SK-N-SH (cell line): ENCODE data around the gene GLS. TPM values are rescaled to one million over a fixed set of nuclear protein-coding genes. Genes with fewer than 3 reads are reported as not detected.

Experiments used
- CTCF ChIA-PET: fragments of 300-600, 350-600 bp; formaldehyde crosslinking; extraction: SDS; loops from one replicate; lab custom pipeline; 2021; lab: Yijun Ruan, JAX
- POLR2A ChIA-PET: fragments of 350-600 bp; sonication (Branson Sonifier 250); formaldehyde crosslinking; extraction: SDS; loops from one replicate; lab custom pipeline; 2020; ENCODE audit warnings: antibody characterized with exemption, inconsistent platforms; lab: Yijun Ruan, JAX
- DNase-seq: peaks from one replicate; pipeline ENCODE4 v3.0.0; 2012
- H2AFZ ChIP-seq: fragments of 200-600 bp; sonication (generic); 2 replicates; pipeline ENCODE4 v1.8.1; 2016; ENCODE audit warnings: antibody characterized with exemption, mild to moderate bottlenecking, low read depth
- H3F3A ChIP-seq: fragments of 200-600 bp; sonication (generic); replicated peaks from 2 replicates; pipeline ENCODE3; 2016; ENCODE audit warnings: antibody characterized with exemption, mild to moderate bottlenecking; ENCODE audit not compliant: insufficient read depth
- H3K27ac ChIP-seq, 2 experiments: fragments of 200-500 bp in 1 of 2; fragments of 200-600 bp in 1 of 2; sonication (Bioruptor generic) in 1 of 2; sonication (generic), shearing (Covaris generic) in 1 of 2; 2 replicates each; pipeline versions ENCODE4 v1.5.1 to v1.6.1; 2014 to 2016; ENCODE audit warnings: low read depth in 2 of 2, inconsistent platforms in 1 of 2, low read length in 1 of 2, mild to moderate bottlenecking in 1 of 2, mixed read lengths in 1 of 2
- H3K27me3 ChIP-seq: fragments of 200-600 bp; sonication (generic), shearing (Covaris generic); 2 replicates; pipeline ENCODE4 v1.6.1; 2016; ENCODE audit warnings: mixed run types; ENCODE audit not compliant: insufficient read depth
- H3K36me3 ChIP-seq, 2 experiments: fragments of 200-500 bp in 1 of 2; fragments of 200-600 bp in 1 of 2; sonication (Bioruptor generic) in 1 of 2; sonication (generic) in 1 of 2; replicated peaks in 1 of 2; 2 replicates each; pipeline versions ENCODE3 to v1.5.1; 2014 to 2016; ENCODE audit warnings: low read length in 1 of 2, mild to moderate bottlenecking in 1 of 2; ENCODE audit not compliant: insufficient read depth in 2 of 2, control insufficient read depth in 1 of 2
- H3K4me1 ChIP-seq, 2 experiments: fragments of 200-500 bp in 1 of 2; fragments of 200-600 bp in 1 of 2; sonication (Bioruptor generic) in 1 of 2; sonication (generic), shearing (Covaris generic) in 1 of 2; 2 replicates each; pipeline versions ENCODE4 v1.5.1 to v1.6.1; 2014 to 2016; ENCODE audit warnings: low read depth in 1 of 2, low read length in 1 of 2, mixed run types in 1 of 2; ENCODE audit not compliant: insufficient read depth in 2 of 2, control insufficient read depth in 1 of 2
- H3K4me2 ChIP-seq: fragments of 200-600 bp; sonication (generic), shearing (Covaris generic); 2 replicates; pipeline ENCODE4 v1.6.1; 2017; ENCODE audit warnings: mixed run types
- H3K4me3 ChIP-seq, 2 experiments: fragments of 200-500 bp in 1 of 2; fragments of 200-600 bp in 1 of 2; sonication (Bioruptor generic) in 1 of 2; sonication (generic), shearing (Covaris generic) in 1 of 2; 2 replicates each; pipeline versions ENCODE4 v1.5.1 to v1.8.1; 2014 to 2016; ENCODE audit warnings: low read depth in 2 of 2, inconsistent platforms in 1 of 2, low read length in 1 of 2, mild to moderate bottlenecking in 1 of 2, mixed read lengths in 1 of 2, moderate library complexity in 1 of 2
- H3K79me2 ChIP-seq: fragments of 200-600 bp; sonication (generic); 2 replicates; pipeline ENCODE4 v1.8.1; 2017; ENCODE audit warnings: mild to moderate bottlenecking; ENCODE audit not compliant: insufficient read depth
- H3K9ac ChIP-seq: fragments of 200-600 bp; sonication (generic); 2 replicates; pipeline ENCODE4 v1.6.1; 2017; ENCODE audit warnings: mixed run types
- H3K9me2 ChIP-seq: fragments of 200-600 bp; sonication (generic); 2 replicates; pipeline ENCODE4 v1.6.1; 2017; ENCODE audit warnings: mixed run types
- H3K9me3 ChIP-seq: fragments of 200-600 bp; sonication (generic); 2 replicates; pipeline ENCODE4 v1.6.1; 2017; ENCODE audit warnings: mixed run types, mild to moderate bottlenecking, moderate library complexity
- H4K20me1 ChIP-seq: fragments of 200-600 bp; sonication (generic); 2 replicates; pipeline ENCODE4 v1.6.1; 2017; ENCODE audit warnings: mild to moderate bottlenecking, mixed run types; ENCODE audit not compliant: insufficient read depth
- ELF1 ChIP-seq: IDR thresholded peaks from 2 replicates; pipeline ENCODE4 v1.4.0; 2012
- NRF1 ChIP-seq: IDR thresholded peaks from 2 replicates; pipeline ENCODE4 v1.6.1; 2012; ENCODE audit warnings: low read depth, mild to moderate bottlenecking, low read length
- POLR2AphosphoS5 ChIP-seq: IDR thresholded peaks from 2 replicates; pipeline ENCODE4 v1.6.1; 2012; ENCODE audit warnings: low read depth, low read length
- RCOR1 ChIP-seq: fragments of 150-350 bp; IDR thresholded peaks from 2 replicates; pipeline ENCODE4 v1.6.1; 2017; ENCODE audit warnings: antibody characterized with exemption, low read length
- RFX5 ChIP-seq: IDR thresholded peaks from 2 replicates; pipeline ENCODE4 v1.6.1; 2012; ENCODE audit warnings: mild to moderate bottlenecking, improper control_type of control experiment, low read length
- RXRA ChIP-seq: IDR thresholded peaks from 2 replicates; pipeline ENCODE4 v1.4.0; 2012; ENCODE audit warnings: low read depth, mild to moderate bottlenecking, borderline replicate concordance
- TCF12 ChIP-seq: IDR thresholded peaks from 2 replicates; pipeline ENCODE4 v1.4.0; 2012
- WGBS: methylation state at CpG from one replicate; pipeline ENCODE4 v1.1.6; 2017; ENCODE audit warnings: low lambda C conversion rate; 5-methylcytosine and 5-hydroxymethylcytosine counted together
- polyA plus RNA-seq, 3 experiments: library from polyadenylated mRNA; depleted of rRNA; stranded (reverse); fragments of >200 nt; gene quantifications; 2 replicates each; pipeline ENCODE4 v1.2.3, GENCODE V29; 2012
- TF ChIP-seq, protein P1 (sequence below): fragments of 150-350 bp; IDR thresholded peaks from 2 replicates; pipeline ENCODE4 v1.6.1; 2016; ENCODE audit warnings: mild to moderate bottlenecking, low read depth, low read length

Gene GLS
- polyA plus RNA-seq, 1 of the 3 experiments (the other 2 are of a cell fraction): 37.2 TPM

DNA sequence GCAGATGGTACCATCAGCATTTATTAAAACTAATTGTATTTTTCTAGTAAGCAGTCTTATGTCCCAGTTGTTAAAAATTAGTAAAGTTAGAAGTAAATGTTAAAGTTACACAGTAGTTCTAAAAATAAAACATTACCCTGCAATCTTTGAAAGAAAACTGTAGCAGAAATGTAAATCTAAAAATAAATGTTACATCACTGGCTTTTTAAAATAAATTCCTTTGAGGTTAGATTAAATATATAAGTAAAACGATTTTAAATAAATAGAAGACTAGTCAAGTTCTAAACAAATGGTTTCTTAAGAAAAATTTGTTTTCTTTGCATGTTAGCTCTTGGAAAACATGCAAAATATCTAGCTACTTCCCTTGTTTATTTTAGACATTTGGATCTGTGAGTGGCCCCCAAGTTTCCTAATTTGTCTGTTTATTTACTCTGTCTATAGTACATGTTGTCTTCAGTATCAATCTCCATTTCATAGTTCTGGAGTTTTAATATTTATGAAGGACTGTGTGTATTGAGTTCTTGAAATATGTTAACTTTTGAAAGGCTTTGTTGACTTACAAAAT lies 58.2 kb downstream of the GLS start:
- DNase-seq: no peak
- WGBS: 46% methylated on average over 1 of the region's 1 CpG
- Histone ChIP-seq H3K79me2 (0 out of 2 replicates have a peak, but pooled peaks cover 5% of the 10 kb centered on the region), H3K4me2 (no peak overlapping the region), H3K27me3 (no peaks in the 10 kb centered on the region), H3K4me3 (no peak overlapping the region), H3K27ac (peak overlapping the region in 1 of 2 experiments; percentile 47; a peak in 2 of 4 replicates), H3K9me3 (no peaks in the 10 kb centered on the region), H4K20me1 (no peaks in the 10 kb centered on the region), H3F3A (peaks cover 57% of the 10 kb centered on the region), H2AFZ (no peak overlapping the region), H3K4me1 (peaks cover 8 to 15% of the 10 kb centered on the region in 2 experiments; a peak in 2 of 4 replicates), H3K36me3 (peaks cover 53 to 58% of the 10 kb centered on the region in 2 experiments), H3K9ac (no peak overlapping the region), H3K9me2 (no peaks in the 10 kb centered on the region)
- ChIA-PET POLR2A (no interaction called here), CTCF (interaction anchor here (1.9 kb wide), 1 partner anchor 88 kb away, joined by 5 read pairs; no protein-coding TSS in a partner anchor)
- TF ChIP-seq RXRA: no peak

DNA sequence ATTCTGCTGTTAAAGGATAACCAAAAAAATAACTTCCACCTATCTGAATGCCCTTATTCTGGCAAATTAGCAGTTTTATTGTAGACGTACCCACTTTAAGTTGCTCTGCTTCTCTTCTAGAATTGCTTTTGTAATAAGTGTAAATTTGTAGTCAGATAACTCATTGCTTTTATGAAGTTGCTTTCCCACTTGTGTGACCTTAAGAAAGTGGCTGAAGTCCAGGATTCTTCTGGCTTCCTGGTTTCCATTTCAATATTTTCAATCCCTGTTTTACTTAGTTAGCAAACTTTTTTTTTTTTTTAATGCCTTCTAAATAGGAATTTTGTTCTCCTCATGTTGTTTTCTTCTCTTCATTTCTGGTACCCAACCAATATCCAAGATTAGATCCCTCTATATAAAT lies 59.8 kb downstream of the GLS start:
- no peak overlapping the region for H3K4me3 ChIP-seq
- H3K4me2 ChIP-seq: no peak overlapping the region
- DNase-seq: no peak
- peaks cover 8 to 15% of the 10 kb centered on the region in 2 experiments; a peak in 2 of 4 replicates for H3K4me1 ChIP-seq
- ChIA-PET POLR2A (no interaction called here), CTCF (no interaction called here)
- 100% methylated on average over 1 of the region's 1 CpG for WGBS
- no peaks in the 10 kb centered on the region for H3K79me2 ChIP-seq
- no peaks in the 10 kb centered on the region for H4K20me1 ChIP-seq
- H3K9me3 ChIP-seq: no peaks in the 10 kb centered on the region
- H2AFZ ChIP-seq: no peak overlapping the region
- peaks cover 39 to 46% of the 10 kb centered on the region in 2 experiments for H3K36me3 ChIP-seq
- H3K9me2 ChIP-seq: no peaks in the 10 kb centered on the region
- no peak overlapping the region for H3K27ac ChIP-seq
- H3K27me3 ChIP-seq: no peaks in the 10 kb centered on the region
- H3K9ac ChIP-seq: no peak overlapping the region
- H3F3A ChIP-seq: peaks cover 62% of the 10 kb centered on the region
- TF ChIP-seq NRF1 (no peak), RFX5 (no peak)

DNA sequence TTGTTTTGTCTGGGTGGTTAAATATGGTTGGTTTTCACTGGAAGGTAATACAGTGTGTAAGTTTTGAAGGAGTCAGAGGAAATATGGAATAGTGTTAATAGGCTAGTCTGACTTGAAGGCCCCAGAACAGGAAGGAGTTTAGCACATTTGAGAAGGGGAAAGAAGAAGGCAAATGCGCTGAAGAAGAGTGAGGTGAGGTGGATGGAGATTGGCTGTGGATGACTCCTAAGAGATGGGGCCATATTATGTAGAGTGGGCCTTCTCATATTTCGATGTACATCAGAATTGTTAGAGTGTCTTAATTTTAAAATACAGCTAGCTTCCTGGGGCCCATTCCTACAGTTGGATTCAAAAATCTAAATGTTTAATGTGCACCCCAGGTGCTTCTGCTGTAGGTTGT lies 61.0 kb downstream of the GLS start:
- no peak overlapping the region for H2AFZ ChIP-seq
- ChIA-PET CTCF (no interaction called here), POLR2A (no interaction called here)
- H3K9ac ChIP-seq: no peak overlapping the region
- peaks cover 69% of the 10 kb centered on the region for H3F3A ChIP-seq
- H3K79me2 ChIP-seq: no peaks in the 10 kb centered on the region
- no peaks in the 10 kb centered on the region for H4K20me1 ChIP-seq
- H3K36me3 ChIP-seq: peaks cover 28 to 36% of the 10 kb centered on the region in 2 experiments
- TF ChIP-seq RCOR1: no peak
- no peak for TF ChIP-seq ELF1
- no peak; the same call in 1 of the 2 replicates for TF ChIP-seq POLR2AphosphoS5
- TF ChIP-seq, protein P1, sequence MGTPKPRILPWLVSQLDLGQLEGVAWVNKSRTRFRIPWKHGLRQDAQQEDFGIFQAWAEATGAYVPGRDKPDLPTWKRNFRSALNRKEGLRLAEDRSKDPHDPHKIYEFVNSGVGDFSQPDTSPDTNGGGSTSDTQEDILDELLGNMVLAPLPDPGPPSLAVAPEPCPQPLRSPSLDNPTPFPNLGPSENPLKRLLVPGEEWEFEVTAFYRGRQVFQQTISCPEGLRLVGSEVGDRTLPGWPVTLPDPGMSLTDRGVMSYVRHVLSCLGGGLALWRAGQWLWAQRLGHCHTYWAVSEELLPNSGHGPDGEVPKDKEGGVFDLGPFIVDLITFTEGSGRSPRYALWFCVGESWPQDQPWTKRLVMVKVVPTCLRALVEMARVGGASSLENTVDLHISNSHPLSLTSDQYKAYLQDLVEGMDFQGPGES: no peak
- TF ChIP-seq TCF12: no peak
- no peak overlapping the region for H3K4me3 ChIP-seq
- 96% methylated on average over 2 of the region's 2 CpGs for WGBS
- no peaks in the 10 kb centered on the region for H3K9me3 ChIP-seq
- H3K4me2 ChIP-seq: no peak overlapping the region
- peaks cover 12 to 16% of the 10 kb centered on the region in 2 experiments; a peak in 3 of 4 replicates for H3K4me1 ChIP-seq
- DNase-seq: no peak
- H3K27ac ChIP-seq: no peak overlapping the region
- no peaks in the 10 kb centered on the region for H3K27me3 ChIP-seq
- H3K9me2 ChIP-seq: no peaks in the 10 kb centered on the region
